ENCODE results near the gene SH3D21. TPM values are rescaled to one million over a fixed set of nuclear protein-coding genes. Genes with fewer than 3 reads are reported as not detected.
A peak's percentile ranks its signal among the peaks of the same experiment; 100 is the strongest.

The SH3D21 gene
- total and polyA plus RNA-seq, 2 of the 8 experiments (the other 6 are each of a cell fraction or from before 2014, with no cell fraction given), result 3.4 to 8.6 TPM

DNA sequence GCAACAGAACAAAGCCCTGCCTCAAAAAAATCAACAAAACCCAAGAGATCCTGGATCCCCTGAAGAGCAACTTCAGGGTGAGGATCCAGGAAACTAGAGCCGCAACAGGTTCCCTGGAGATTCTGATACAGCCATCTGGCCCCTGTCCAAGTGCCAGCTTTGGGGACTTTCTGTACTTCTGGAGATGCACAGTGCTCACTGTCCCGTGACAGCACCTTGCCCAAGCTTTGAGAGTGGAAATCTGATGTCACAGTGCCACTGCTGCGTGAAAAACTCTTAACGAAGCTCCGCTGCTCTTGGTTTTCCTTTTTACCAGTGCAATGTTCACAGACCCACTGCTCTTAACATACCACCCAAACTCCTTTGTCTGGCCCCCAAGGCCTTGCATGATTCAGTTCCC lies 53.2 kb downstream of the SH3D21 start:
- CTCF ChIA-PET (ENCODE audit: partially characterized antibody), result interaction anchor here (1.1 to 13.3 kb wide), 4 partner anchors 8 to 43 kb away, joined by 3 to 150 read pairs (median 16); no protein-coding TSS in a partner anchor

More for the DNA sequence above, 53.2 kb downstream of the SH3D21 start:
- no peaks in the 10 kb centered on the region for H3K9me3 ChIP-seq (ENCODE audit: insufficient read depth in 2 of 2, low read depth in 1 of 2, low read length in 1 of 2)
- H3K23ac ChIP-seq (ENCODE audit: insufficient read length), result no peak overlapping the region
- H2BK12ac ChIP-seq (ENCODE audit: low read depth, low read length), result no peak overlapping the region
- no peak overlapping the region for H3K27ac ChIP-seq (ENCODE audit: low read depth, low read length)
- WGBS, 2 experiments (ENCODE audit: extremely low coverage in 1 of 2, insufficient coverage in 1 of 2, insufficient read length in 1 of 2, insufficient replicate concordance in 2 of 2, low coverage in 1 of 2, low lambda C conversion rate in 2 of 2, missing lambda C conversion rate in 1 of 2), result 99% methylated on average over 5 of the region's 5 CpGs; no CpG with 5 or more reads in 1 of the 2 experiments
- H3K4ac ChIP-seq (replicated peaks; ENCODE audit: insufficient read length, low read depth, low read length), result no peak overlapping the region
- H2BK15ac ChIP-seq (ENCODE audit: low read length), result no peak overlapping the region
- no peak for TF ChIP-seq HDAC6 (IDR thresholded peaks at IDR 0.05; ENCODE audit: low read depth, low read length)
- TF ChIP-seq PHF8 (conservative IDR thresholded peaks at IDR 0.05; ENCODE audit: low read depth, low read length), result no peak
- no peak for TF ChIP-seq FOSL1 (IDR thresholded peaks at IDR 0.05; ENCODE audit: insufficient read depth, low read depth, low read length)
- TF ChIP-seq, protein P1, sequence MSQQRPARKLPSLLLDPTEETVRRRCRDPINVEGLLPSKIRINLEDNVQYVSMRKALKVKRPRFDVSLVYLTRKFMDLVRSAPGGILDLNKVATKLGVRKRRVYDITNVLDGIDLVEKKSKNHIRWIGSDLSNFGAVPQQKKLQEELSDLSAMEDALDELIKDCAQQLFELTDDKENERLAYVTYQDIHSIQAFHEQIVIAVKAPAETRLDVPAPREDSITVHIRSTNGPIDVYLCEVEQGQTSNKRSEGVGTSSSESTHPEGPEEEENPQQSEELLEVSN (IDR thresholded peaks at IDR 0.05), result no peak
- no peak for TF ChIP-seq JUN (IDR thresholded peaks at IDR 0.05; ENCODE audit: low read depth, low read length)
- TF ChIP-seq POU5F1 (IDR thresholded peaks at IDR 0.05; ENCODE audit: low read depth, low read length), result no peak
- no peak for TF ChIP-seq CREB1 (IDR thresholded peaks at IDR 0.05)
- TF ChIP-seq, protein P2, sequence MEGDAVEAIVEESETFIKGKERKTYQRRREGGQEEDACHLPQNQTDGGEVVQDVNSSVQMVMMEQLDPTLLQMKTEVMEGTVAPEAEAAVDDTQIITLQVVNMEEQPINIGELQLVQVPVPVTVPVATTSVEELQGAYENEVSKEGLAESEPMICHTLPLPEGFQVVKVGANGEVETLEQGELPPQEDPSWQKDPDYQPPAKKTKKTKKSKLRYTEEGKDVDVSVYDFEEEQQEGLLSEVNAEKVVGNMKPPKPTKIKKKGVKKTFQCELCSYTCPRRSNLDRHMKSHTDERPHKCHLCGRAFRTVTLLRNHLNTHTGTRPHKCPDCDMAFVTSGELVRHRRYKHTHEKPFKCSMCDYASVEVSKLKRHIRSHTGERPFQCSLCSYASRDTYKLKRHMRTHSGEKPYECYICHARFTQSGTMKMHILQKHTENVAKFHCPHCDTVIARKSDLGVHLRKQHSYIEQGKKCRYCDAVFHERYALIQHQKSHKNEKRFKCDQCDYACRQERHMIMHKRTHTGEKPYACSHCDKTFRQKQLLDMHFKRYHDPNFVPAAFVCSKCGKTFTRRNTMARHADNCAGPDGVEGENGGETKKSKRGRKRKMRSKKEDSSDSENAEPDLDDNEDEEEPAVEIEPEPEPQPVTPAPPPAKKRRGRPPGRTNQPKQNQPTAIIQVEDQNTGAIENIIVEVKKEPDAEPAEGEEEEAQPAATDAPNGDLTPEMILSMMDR (IDR thresholded peaks at IDR 0.05; ENCODE audit: control extremely low read depth in 1 of 3, insufficient read depth in 1 of 3, low read depth in 1 of 3, low read length in 3 of 3), result no peak
- TF ChIP-seq BACH1 (IDR thresholded peaks at IDR 0.05; ENCODE audit: low read length), result no peak
- no peak overlapping the region for H4K5ac ChIP-seq (ENCODE audit: insufficient read length, low read depth, low read length)
- H4K91ac ChIP-seq (replicated peaks; ENCODE audit: insufficient read length, low read length), result no peak overlapping the region
- H3K14ac ChIP-seq (ENCODE audit: insufficient read length), result no peak overlapping the region
- H3K18ac ChIP-seq (ENCODE audit: extremely low read depth, low read length), result no peak overlapping the region
- H3K79me1 ChIP-seq (ENCODE audit: low read depth, low read length), result no peaks in the 10 kb centered on the region; the same call in 1 of the 2 replicates
- POLR2A ChIA-PET (ENCODE audit: partially characterized antibody), result interaction anchor here (1.2 to 2.9 kb wide), 3 partner anchors 27 to 42 kb away, joined by 3 to 7 read pairs (median 3); no protein-coding TSS in a partner anchor
- H3K4me2 ChIP-seq (ENCODE audit: insufficient read depth in 1 of 2, low read depth in 2 of 2, low read length in 2 of 2), result no peak overlapping the region
- H3K4me3 ChIP-seq (ENCODE audit: extremely low read depth in 1 of 4, insufficient read depth in 2 of 4, low read depth in 3 of 4, low read length in 4 of 4), result no peak overlapping the region
- H4K20me1 ChIP-seq (replicated peaks in 1 of 2; ENCODE audit: control insufficient read depth in 1 of 2, insufficient read depth in 2 of 2, low read length in 2 of 2), result peaks cover 3 to 6% of the 10 kb centered on the region in 2 experiments
- no peak overlapping the region for H2BK120ac ChIP-seq (replicated peaks; ENCODE audit: low read depth, low read length)
- DNase-seq (ENCODE audit: low read depth in 1 of 2, low spot score in 2 of 2) (no peak), FAIRE-seq (no peak)
- no peak overlapping the region for H2AFZ ChIP-seq (ENCODE audit: low read length)
- no peak overlapping the region for H3K56ac ChIP-seq (replicated peaks; ENCODE audit: insufficient read length, low read depth, low read length)
- H2BK20ac ChIP-seq (ENCODE audit: low read length), result no peak overlapping the region
- no peaks in the 10 kb centered on the region for H3K4me1 ChIP-seq (replicated peaks in 1 of 4; ENCODE audit: control insufficient read depth in 3 of 4, insufficient read depth in 4 of 4, low read length in 3 of 4)
- no peaks in the 10 kb centered on the region for H3K23me2 ChIP-seq (ENCODE audit: low read depth, low read length)
- no peaks in the 10 kb centered on the region for H3K27me3 ChIP-seq (replicated peaks in 1 of 4; ENCODE audit: control insufficient read depth in 3 of 4, extremely low read depth in 1 of 4, insufficient read depth in 3 of 4, low read length in 3 of 4)
- H3K9ac ChIP-seq (replicated peaks in 1 of 4; ENCODE audit: extremely low read depth in 1 of 4, low read depth in 3 of 4, low read length in 3 of 4), result no peak overlapping the region
- H3K79me2 ChIP-seq (ENCODE audit: control insufficient read depth in 1 of 2, insufficient read depth in 2 of 2, low read length in 2 of 2), result peaks cover 0 to 6% of the 10 kb centered on the region in 2 experiments; a peak in 2 of 4 replicates
- no peak overlapping the region for H2AK5ac ChIP-seq (ENCODE audit: low read depth, low read length)
- H2BK5ac ChIP-seq (ENCODE audit: low read depth, low read length), result no peak overlapping the region
- peak overlapping the region; percentile 36; the same call in 1 of the 2 replicates for H4K8ac ChIP-seq (ENCODE audit: extremely low read depth, insufficient read depth, low read length)
- H3K36me3 ChIP-seq (ENCODE audit: control insufficient read depth in 2 of 4, insufficient read depth in 4 of 4, low read length in 3 of 4), result peaks cover 2 to 18% (median 8%) of the 10 kb centered on the region in 4 experiments; a peak in 6 of 8 replicates
